Neuronal stem cell (in vitro differentiated cells): Measurements from ENCODE around the gene SIX1.

Source experiments
- DNase-seq: peaks from one replicate; pipeline ENCODE4 v3.0.0-alpha.2; 2013; ENCODE audit warnings: low spot score
- H2AFZ ChIP-seq: one replicate; pipeline ENCODE4 v1.6.1; 2013; ENCODE audit warnings: mild to moderate bottlenecking, low read length, inconsistent platforms
- H2AK5ac ChIP-seq: 2 replicates; pipeline ENCODE4 v1.6.1; 2013; ENCODE audit warnings: low read depth, mild to moderate bottlenecking, inconsistent platforms, low read length, moderate library complexity, mixed read lengths
- H2BK120ac ChIP-seq: 2 replicates; pipeline ENCODE4 v1.6.1; 2013; ENCODE audit warnings: low read depth, mild to moderate bottlenecking, inconsistent platforms, low read length, moderate library complexity, mixed read lengths
- H2BK12ac ChIP-seq: one replicate; pipeline ENCODE4 v1.6.1; 2013; ENCODE audit warnings: low read length, inconsistent platforms
- H2BK15ac ChIP-seq: 2 replicates; pipeline ENCODE4 v1.6.1; 2013; ENCODE audit warnings: mild to moderate bottlenecking, low read length, inconsistent platforms, mixed read lengths
- H2BK5ac ChIP-seq: one replicate; pipeline ENCODE4 v1.6.1; 2013; ENCODE audit warnings: inconsistent platforms, mild to moderate bottlenecking, low read length, moderate library complexity
- H3K14ac ChIP-seq: one replicate; pipeline ENCODE4 v1.6.1; 2013; ENCODE audit warnings: low read length, inconsistent platforms
- H3K18ac ChIP-seq: 2 replicates; pipeline ENCODE4 v1.6.1; 2013; ENCODE audit warnings: low read length, inconsistent platforms
- H3K23ac ChIP-seq: 2 replicates; pipeline ENCODE4 v1.6.1; 2013; ENCODE audit warnings: low read depth, mild to moderate bottlenecking, mixed read lengths, low read length, inconsistent platforms; ENCODE audit not compliant: poor library complexity
- H3K27ac ChIP-seq: replicated peaks from 3 replicates; pipeline ENCODE4 v1.5.1; 2013; ENCODE audit warnings: low read length, inconsistent platforms
- H3K27me3 ChIP-seq, 3 experiments: 2 replicates each; pipeline ENCODE4 v1.6.1; 2013; ENCODE audit warnings: low read length in 3 of 3, mild to moderate bottlenecking in 2 of 3, inconsistent platforms in 1 of 3, low read depth in 1 of 3, mixed read lengths in 1 of 3, moderate library complexity in 1 of 3; ENCODE audit not compliant: control insufficient read depth in 3 of 3, insufficient read depth in 3 of 3
- H3K36me3 ChIP-seq, 2 donors: replicated peaks in 1 of 2; 2 replicates each; pipeline ENCODE4 v1.6.1; 2013; ENCODE audit warnings: low read length in 2 of 2; ENCODE audit not compliant: control insufficient read depth in 2 of 2, insufficient read depth in 2 of 2
- H3K4ac ChIP-seq: 2 replicates; pipeline ENCODE4 v1.6.1; 2013; ENCODE audit warnings: inconsistent platforms, mild to moderate bottlenecking, low read length, moderate library complexity
- H3K4me1 ChIP-seq, 2 donors: 1 replicate in 1 of 2; 2 replicates in 1 of 2; pipeline ENCODE4 v1.6.1; 2013; ENCODE audit warnings: low read length in 2 of 2, low read depth in 1 of 2; ENCODE audit not compliant: control insufficient read depth in 2 of 2, insufficient read depth in 1 of 2
- H3K4me2 ChIP-seq: one replicate; pipeline ENCODE4 v1.6.1; 2013; ENCODE audit warnings: mild to moderate bottlenecking, low read length, inconsistent platforms; ENCODE audit not compliant: insufficient read depth, poor library complexity, severe bottlenecking
- H3K4me3 ChIP-seq, 2 donors: 2 replicates each; pipeline ENCODE4 v1.5.1; 2013; ENCODE audit warnings: low read length in 2 of 2, mild to moderate bottlenecking in 2 of 2, inconsistent platforms in 1 of 2, moderate library complexity in 1 of 2
- H3K79me1 ChIP-seq: one replicate; pipeline ENCODE4 v1.6.1; 2013; ENCODE audit warnings: low read depth, mild to moderate bottlenecking, inconsistent platforms, low read length, moderate library complexity
- H3K9ac ChIP-seq: one replicate; pipeline ENCODE4 v1.6.1; 2013; ENCODE audit warnings: mild to moderate bottlenecking, low read depth, low read length, inconsistent platforms; ENCODE audit not compliant: poor library complexity
- H3K9me3 ChIP-seq, 2 donors: replicated peaks in 1 of 2; 2 replicates each; pipeline versions ENCODE3 to v1.6.1; 2013; ENCODE audit warnings: low read length in 2 of 2, mild to moderate bottlenecking in 2 of 2, inconsistent platforms in 1 of 2, low read depth in 1 of 2, mixed read lengths in 1 of 2, moderate library complexity in 1 of 2; ENCODE audit not compliant: control insufficient read depth in 2 of 2, insufficient read depth in 1 of 2
- H4K8ac ChIP-seq: one replicate; pipeline ENCODE4 v1.6.1; 2013; ENCODE audit warnings: low read depth, mild to moderate bottlenecking, inconsistent platforms, low read length, moderate library complexity
- H4K91ac ChIP-seq: one replicate; pipeline ENCODE4 v1.6.1; 2013; ENCODE audit warnings: low read length, low read depth, mild to moderate bottlenecking, inconsistent platforms; ENCODE audit not compliant: poor library complexity
- WGBS, 2 donors: extraction: QIAGEN DNeasy Blood & Tissue Kit; methylation state at CpG; one replicate each; pipeline ENCODE4 v1.1.7; 2013; ENCODE audit warnings: missing lambda C conversion rate in 2 of 2, mixed read lengths in 1 of 2; ENCODE audit not compliant: insufficient read length in 2 of 2, insufficient replicate concordance in 1 of 2; ENCODE audit errors: extremely low coverage in 2 of 2; 5-methylcytosine and 5-hydroxymethylcytosine counted together

Gene SIX1

DNA sequence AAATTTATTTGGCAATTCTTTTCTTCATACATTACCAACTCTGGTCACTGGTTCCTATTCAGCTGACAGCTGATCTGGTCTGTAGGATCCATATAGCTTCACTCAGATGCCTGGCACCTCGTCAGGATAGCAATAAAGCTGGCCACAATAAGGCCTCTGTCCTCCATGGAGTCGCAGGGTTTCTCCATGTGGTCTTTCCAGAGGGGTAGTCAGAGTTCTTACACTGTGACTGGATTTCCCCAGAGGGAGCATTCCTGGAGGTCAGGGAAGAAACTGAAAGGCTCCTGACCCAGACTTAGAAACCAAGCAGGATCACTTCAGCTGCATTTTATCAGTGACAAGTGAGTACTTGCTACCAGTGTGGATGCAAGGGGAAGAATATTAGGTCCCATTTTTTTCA lies 34.9 kb upstream of the SIX1 start:
- Histone ChIP-seq H3K4me1 (peaks cover 0 to 3% of the 10 kb centered on the region in 2 donors), H2BK15ac (no peak overlapping the region), H3K36me3 (no peaks in the 10 kb centered on the region), H3K14ac (no peak overlapping the region), H2BK120ac (no peak overlapping the region), H3K79me1 (no peaks in the 10 kb centered on the region), H2AFZ (no peak overlapping the region), H3K4me2 (no peak overlapping the region), H2BK5ac (no peak overlapping the region), H3K9me3 (no peaks in the 10 kb centered on the region), H3K9ac (no peak overlapping the region), H4K91ac (no peak overlapping the region), H2AK5ac (no peak overlapping the region), H3K27me3 (no peaks in the 10 kb centered on the region), H3K23ac (no peak overlapping the region), H4K8ac (no peak overlapping the region), H2BK12ac (no peak overlapping the region), H3K27ac (no peak overlapping the region), H3K4ac (no peak overlapping the region), H3K18ac (no peak overlapping the region), H3K4me3 (no peak overlapping the region)
- DNase-seq = no peak
- no CpG with 5 or more reads among the region's 2 CpGs for WGBS, 2 donors

DNA sequence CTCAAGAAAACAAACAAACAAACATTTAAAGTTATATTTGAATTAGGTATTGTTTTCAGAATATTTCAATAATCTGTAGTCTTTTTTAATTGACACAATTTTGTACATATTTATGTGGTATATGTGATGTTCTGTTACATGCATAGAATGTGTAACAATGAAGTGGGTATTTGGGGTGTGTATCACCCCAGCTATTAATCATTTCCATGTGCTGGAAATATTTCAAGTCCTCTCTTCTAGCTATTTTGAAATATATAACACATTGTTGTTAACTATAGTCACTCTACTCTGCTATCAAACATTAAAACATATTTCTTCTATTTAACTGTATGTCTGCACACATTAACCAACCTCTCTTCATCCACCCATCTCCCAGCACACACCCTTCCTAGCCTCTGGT lies 32.0 kb upstream of the SIX1 start:
- Histone ChIP-seq H2BK15ac (no peak overlapping the region), H3K23ac (no peak overlapping the region), H2AK5ac (no peak overlapping the region), H3K4me3 (no peak overlapping the region), H3K4ac (no peak overlapping the region), H4K8ac (no peak overlapping the region), H2BK12ac (no peak overlapping the region), H3K4me2 (no peak overlapping the region), H3K79me1 (no peaks in the 10 kb centered on the region), H3K27ac (no peak overlapping the region), H3K18ac (no peak overlapping the region), H4K91ac (no peak overlapping the region), H3K9ac (no peak overlapping the region), H3K36me3 (no peaks in the 10 kb centered on the region), H3K27me3 (no peaks in the 10 kb centered on the region), H3K9me3 (no peaks in the 10 kb centered on the region), H3K4me1 (peaks cover 0 to 3% of the 10 kb centered on the region in 2 donors), H2BK120ac (no peak overlapping the region), H2BK5ac (no peak overlapping the region), H2AFZ (no peak overlapping the region), H3K14ac (no peak overlapping the region)
- no peak for DNase-seq

GRCh38 chr14:60680511-60680910 lies 31.2 kb upstream of the SIX1 start:
- no peak overlapping the region for H3K4me3 ChIP-seq
- no peak for DNase-seq
- H3K79me1 ChIP-seq = no peaks in the 10 kb centered on the region
- H3K18ac ChIP-seq = no peak overlapping the region
- no peak overlapping the region for H2BK15ac ChIP-seq
- H3K36me3 ChIP-seq = no peaks in the 10 kb centered on the region
- H2AFZ ChIP-seq = no peak overlapping the region
- H3K27me3 ChIP-seq = no peaks in the 10 kb centered on the region
- no peak overlapping the region for H3K9ac ChIP-seq
- H3K23ac ChIP-seq = no peak overlapping the region
- H2BK120ac ChIP-seq = no peak overlapping the region
- no peak overlapping the region for H3K27ac ChIP-seq
- H3K14ac ChIP-seq = no peak overlapping the region
- no peak overlapping the region for H4K8ac ChIP-seq
- H4K91ac ChIP-seq = no peak overlapping the region
- H3K4ac ChIP-seq = no peak overlapping the region
- no CpG with 5 or more reads among the region's 3 CpGs for WGBS, 2 donors
- no peaks in the 10 kb centered on the region for H3K9me3 ChIP-seq
- H3K4me1 ChIP-seq = peaks cover 0 to 3% of the 10 kb centered on the region in 2 donors
- no peak overlapping the region for H2BK5ac ChIP-seq
- no peak overlapping the region for H3K4me2 ChIP-seq
- no peak overlapping the region for H2AK5ac ChIP-seq
- H2BK12ac ChIP-seq = no peak overlapping the region

- peaks cover 0 to 3% of the 10 kb centered on the region in 2 donors for H3K4me1 ChIP-seq
- H3K4ac ChIP-seq = no peak overlapping the region
- no peaks in the 10 kb centered on the region for H3K27me3 ChIP-seq
- no peak overlapping the region for H2BK5ac ChIP-seq
- no peak overlapping the region for H2BK12ac ChIP-seq
- no peak overlapping the region for H3K23ac ChIP-seq
- H3K18ac ChIP-seq = no peak overlapping the region
- no peaks in the 10 kb centered on the region for H3K9me3 ChIP-seq
- no peak overlapping the region for H3K4me3 ChIP-seq
- H3K4me2 ChIP-seq = no peak overlapping the region
- no peak overlapping the region for H2BK120ac ChIP-seq
- no peak overlapping the region for H2BK15ac ChIP-seq
- WGBS, 2 donors = no CpG with 5 or more reads among the region's 4 CpGs
- no peak overlapping the region for H4K91ac ChIP-seq
- no peak overlapping the region for H2AK5ac ChIP-seq
- no peak overlapping the region for H3K14ac ChIP-seq
- no peak overlapping the region for H4K8ac ChIP-seq
- H3K9ac ChIP-seq = no peak overlapping the region
- H3K79me1 ChIP-seq = no peaks in the 10 kb centered on the region
- no peak overlapping the region for H3K27ac ChIP-seq
- no peak overlapping the region for H2AFZ ChIP-seq
- H3K36me3 ChIP-seq = no peaks in the 10 kb centered on the region
- DNase-seq = no peak
Measured at GRCh38 chr14:60679566-60680258, 30.4 kb upstream of the SIX1 start.
